ENCODE measurements around the gene PDXDC1.
A peak's percentile ranks its signal among the peaks of the same experiment; 100 is the strongest.
"Not testable (repeated sequence)": the region's sequence is repeated elsewhere in the genome, so short reads cannot be mapped to it uniquely, and the experiment has no call there.

The PDXDC1 gene, protein sequence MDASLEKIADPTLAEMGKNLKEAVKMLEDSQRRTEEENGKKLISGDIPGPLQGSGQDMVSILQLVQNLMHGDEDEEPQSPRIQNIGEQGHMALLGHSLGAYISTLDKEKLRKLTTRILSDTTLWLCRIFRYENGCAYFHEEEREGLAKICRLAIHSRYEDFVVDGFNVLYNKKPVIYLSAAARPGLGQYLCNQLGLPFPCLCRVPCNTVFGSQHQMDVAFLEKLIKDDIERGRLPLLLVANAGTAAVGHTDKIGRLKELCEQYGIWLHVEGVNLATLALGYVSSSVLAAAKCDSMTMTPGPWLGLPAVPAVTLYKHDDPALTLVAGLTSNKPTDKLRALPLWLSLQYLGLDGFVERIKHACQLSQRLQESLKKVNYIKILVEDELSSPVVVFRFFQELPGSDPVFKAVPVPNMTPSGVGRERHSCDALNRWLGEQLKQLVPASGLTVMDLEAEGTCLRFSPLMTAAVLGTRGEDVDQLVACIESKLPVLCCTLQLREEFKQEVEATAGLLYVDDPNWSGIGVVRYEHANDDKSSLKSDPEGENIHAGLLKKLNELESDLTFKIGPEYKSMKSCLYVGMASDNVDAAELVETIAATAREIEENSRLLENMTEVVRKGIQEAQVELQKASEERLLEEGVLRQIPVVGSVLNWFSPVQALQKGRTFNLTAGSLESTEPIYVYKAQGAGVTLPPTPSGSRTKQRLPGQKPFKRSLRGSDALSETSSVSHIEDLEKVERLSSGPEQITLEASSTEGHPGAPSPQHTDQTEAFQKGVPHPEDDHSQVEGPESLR

GRCh38 chr16:14974656-14975417, at the start of gene PDXDC1:
Gene PDXDC1 (plus strand): TSS chr16:14975026. CDS start chr16:14975200, 174 bp downstream.
- peak; percentile 72 to 88 for DNase-seq

DNA sequence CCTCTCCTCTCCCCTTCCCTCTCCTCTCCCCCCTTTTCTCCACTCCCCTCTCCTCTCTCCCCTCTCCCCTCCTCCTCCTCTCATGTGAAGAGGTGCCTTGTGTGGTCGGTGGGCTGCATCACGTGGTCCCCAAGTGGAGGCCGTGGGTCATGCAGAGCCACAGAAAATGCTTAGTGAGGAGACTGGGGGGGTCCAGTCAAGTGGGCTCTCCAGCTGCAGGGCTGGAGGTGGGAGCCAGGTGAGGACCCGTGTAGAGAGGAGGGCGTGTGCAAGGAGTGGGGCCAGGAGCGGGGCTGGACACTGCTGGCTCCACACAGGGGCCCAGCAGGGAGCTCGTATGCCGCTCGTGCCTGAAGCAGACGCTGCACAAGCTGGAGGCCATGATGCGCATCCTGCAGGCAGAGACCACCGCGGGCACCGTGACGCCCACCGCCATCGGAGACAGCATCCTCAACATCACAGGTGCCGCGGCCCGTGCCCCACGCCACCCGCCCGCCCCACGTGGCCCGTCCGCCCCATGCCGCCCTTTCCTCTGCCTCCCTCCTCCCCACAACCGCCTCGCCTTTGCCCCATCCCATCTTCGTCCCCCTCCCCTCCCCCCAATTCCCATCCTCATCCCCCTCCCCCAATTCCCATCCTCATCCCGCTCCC, 46.6 kb upstream of the PDXDC1 start:
- not testable (repeated sequence) for DNase-seq

DNA sequence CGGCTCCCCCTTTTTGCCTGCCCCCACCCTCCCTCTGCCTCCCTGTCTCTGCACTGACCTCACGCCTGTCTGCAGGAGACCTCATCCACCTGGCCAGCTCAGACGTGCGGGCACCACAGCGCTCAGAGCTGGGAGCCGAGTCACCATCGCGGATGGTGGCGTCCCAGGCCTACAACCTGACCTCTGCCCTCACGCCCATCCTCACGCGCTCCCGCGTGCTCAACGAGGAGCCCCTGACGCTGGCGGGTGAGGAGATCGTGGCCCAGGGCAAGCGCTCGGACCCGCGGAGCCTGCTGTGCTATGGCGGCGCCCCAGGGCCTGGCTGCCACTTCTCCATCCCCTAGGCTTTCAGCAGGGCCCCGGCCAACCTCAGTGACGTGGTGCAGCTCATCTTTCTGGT, 45.6 kb upstream of the PDXDC1 start:
- DNase-seq, result not testable (repeated sequence)

DNA sequence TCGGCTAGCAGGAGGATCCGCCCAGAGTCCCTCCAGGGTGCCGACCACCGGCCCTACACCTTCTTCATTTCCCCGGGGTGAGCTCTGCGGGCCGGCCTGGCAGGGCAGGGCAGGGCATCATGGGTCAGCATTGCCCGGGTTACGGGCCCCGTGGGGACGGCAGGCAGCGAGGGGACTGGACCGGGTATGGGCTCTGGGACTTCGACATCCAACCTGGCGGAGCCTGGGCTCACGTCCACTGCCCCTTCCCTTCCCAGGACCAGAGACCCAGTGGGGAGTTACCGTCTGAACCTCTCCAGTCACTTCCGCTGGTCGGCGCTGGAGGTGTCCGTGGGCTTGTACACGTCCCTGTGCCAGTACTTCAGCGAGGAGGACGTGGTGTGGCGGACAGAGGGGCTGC, 44.6 kb upstream of the PDXDC1 start:
- not testable (repeated sequence) for DNase-seq

GRCh38 chr16:14930971-14931370, 43.9 kb upstream of the PDXDC1 start:
- not testable (repeated sequence) for DNase-seq

DNA sequence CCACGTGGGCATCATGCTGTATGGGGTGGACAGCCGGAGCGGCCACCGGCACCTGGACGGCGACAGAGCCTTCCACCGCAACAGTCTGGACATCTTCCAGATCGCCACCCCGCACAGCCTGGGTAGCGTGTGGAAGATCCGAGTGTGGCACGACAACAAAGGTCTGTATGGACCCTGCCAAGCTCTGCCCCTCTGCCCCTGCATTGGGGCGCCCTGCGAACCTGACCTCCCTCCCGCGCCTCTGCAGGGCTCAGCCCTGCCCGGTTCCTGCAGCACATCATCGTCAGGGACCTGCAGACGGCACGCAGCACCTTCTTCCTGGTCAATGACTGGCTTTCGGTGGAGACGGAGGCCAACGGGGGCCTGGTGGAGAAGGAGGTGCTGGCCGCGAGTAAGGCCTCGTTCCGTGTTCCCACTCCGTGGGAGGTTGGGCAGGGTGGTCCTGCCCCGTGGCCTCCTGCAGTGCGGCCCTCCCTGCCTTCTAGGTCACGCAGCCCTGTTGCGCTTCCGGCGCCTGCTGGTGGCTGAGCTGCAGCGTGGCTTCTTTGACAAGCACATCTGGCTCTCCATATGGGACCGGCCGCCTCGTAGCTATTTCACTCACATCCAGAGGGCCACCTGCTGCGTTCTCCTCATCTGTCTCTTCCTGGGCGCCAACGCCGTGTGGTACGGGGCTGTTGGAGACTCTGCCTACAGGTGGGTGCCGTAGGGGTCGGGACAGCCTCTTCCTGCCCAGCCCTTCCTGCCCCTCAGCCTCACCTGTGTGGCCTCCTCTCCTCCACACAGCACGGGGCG, 42.0 kb upstream of the PDXDC1 start:
- not testable (repeated sequence) for DNase-seq

DNA sequence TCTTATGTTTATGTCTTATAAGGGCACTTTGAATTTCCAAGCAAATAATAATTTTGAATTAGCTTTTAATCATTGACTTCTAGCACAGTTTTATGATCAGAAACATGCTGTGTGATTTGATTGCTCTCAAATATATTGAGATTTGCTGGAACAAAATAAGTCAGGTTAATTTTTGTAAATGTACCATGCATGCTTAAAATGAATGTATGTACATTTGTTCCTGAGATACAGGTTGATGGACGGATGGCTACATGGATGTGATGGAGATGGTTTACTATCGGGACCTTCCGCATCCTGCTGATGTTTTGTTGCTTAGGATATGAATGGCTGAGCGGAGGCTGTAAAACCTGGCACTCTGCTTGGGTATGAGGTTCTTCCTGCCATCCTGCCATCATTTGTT, 37.7 kb upstream of the PDXDC1 start, which contains the start of gene NPIPA1:
NPIPA1 (plus strand) TSS at position 301 of the 400 bp plus-strand sequence; CDS start at position 301, 0 bp downstream.
- DNase-seq, result not testable (repeated sequence)

GRCh38 chr16:14937994-14938393, 36.8 kb upstream of the PDXDC1 start:
- DNase-seq, result not testable (repeated sequence)

- not testable (repeated sequence) for DNase-seq
These were observed 32.1 kb upstream of the PDXDC1 start for GRCh38 chr16:14942686-14943085.

GRCh38 chr16:14955546-14956231, 19.1 kb upstream of the PDXDC1 start:
- DNase-seq, result no peak

DNA sequence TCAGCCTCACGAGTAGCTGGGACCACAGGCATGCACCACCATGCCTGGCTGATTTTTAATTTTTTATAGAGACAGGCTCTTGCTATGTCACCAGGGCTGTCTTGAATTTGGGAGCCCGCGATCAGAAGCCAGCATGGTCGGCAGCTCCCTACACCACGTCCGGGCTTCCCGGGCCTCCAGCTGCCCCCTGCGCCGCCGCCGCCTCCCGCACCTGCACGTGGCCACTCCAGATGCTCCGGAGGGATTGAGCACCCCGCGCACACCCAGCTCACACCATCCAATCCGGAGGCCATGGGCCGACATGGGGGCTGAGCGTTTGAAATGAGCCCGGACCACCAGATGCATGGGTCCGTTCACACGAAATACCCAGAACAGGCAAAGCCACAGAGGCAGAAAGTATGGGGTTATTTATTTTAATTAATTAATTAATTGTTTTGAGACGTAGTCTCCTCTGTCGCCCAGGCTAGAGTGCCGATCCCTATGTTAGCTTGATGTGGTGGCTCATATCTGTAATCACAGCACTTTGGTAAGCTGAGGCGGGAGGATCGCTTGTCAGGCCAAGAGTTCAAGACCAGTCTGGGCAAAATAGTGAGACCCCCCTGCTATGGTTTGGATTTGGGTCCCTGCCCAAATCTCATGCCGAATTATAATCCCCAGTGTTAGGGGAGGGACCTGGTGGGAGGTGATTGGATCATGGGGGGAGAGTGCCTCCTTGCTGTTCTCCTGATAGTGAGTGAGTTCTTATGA, 17.1 kb upstream of the PDXDC1 start:
- DNase-seq, result no peak

GRCh38 chr16:14958323-14958600, 16.6 kb upstream of the PDXDC1 start:
- DNase-seq, result no peak

GRCh38 chr16:14958970-14959369, 15.9 kb upstream of the PDXDC1 start:
- DNase-seq, result no peak

DNA sequence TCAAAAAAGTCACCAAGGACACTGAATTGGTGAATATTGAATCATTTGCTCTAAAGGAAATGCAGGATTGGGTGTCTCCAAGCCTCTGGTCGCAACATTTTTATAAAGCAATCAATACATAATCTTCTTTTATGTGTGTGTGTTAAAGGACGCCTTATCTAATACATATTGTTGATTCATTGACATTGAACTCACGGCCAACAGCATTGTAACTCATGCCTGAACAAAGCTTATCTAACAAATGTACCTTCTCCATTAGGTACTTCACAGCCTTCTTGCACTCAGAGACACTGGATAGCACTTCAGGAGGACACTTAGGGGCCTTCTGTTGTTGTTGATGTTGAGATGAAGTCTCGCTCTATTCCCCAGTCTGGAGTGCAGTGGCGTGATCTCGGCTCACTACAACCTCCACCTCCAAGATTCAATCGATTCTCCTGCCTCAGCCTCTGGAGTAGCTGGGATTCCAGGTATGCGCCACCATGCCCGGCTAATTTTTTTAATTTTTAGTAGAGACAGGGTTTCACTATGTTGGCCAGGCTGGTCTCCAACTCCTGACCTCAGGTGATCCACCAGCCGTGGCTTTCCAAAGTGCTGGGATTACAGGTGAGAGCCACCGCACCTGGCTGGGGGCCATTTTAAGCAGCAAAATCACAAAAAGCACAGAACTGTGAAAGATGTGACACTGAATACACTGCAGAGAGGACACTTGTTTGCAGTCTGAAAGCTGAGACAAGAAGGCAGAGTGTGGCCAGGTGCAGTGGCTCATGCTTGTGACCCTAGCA, 13.2 kb upstream of the PDXDC1 start:
- DNase-seq, result no peak

DNA sequence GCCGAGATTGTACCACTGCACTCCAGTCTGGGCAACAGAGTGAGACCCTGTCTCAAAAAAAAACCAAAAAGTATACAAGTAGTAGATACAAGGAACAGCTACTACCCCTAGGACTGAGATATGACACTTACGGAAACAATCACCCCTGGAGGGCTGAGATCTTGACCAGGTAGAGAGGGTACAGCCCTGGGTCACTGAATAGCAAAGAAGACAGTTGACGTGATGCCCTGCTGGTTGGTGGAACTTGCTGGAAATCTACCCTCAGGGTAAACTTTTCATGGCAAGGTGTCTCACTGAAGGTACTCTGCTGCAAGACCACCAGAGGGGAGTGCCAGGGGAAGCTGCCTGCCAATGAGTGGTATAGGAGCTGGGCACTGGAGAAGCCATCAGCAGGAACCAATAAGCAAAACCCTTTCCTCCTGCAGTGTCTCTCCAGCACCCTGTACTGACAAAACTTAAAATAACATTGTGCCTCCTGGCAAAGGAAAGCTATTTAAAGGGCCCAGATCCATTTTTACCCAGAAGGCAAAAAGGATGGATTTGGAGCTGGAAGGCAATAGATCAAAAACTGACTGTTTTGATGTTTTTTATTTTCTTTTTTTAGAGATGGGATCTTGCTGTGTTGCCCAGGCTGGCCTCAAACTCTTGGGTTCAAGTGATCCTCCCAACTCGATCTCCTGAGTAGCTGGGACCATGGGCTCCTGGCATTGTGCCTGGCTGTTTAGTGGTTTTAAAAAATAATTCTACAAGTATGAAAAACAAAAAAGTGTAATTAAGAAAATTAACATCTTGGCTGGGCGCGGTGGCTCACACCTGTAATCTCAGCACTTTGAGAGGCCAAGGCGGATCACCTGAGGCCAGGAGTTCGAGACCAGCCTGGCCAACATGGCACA, 11.3 kb upstream of the PDXDC1 start:
- no peak for DNase-seq

- DNase-seq, result no peak
These were observed 9.5 kb upstream of the PDXDC1 start for GRCh38 chr16:14965328-14965727.

DNA sequence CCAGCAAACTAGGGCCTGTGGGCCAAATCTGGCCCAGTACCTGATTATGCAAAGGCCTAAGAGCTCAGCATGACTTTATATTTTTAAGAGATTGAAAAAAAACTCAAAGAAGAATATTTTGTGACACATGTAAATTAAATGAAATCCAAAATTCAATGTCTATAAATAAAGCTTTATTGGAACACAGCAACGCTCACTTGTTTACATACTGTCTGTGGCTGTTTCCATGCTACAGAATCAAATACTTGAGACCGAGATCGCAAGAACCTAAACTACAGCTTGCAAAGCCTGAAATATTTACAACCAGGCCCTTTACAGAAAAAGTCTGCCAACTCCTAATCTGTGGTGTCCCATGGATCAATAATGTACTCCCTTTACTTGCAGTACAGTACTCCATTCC, 5.0 kb upstream of the PDXDC1 start:
- DNase-seq, result not testable (repeated sequence)

DNA sequence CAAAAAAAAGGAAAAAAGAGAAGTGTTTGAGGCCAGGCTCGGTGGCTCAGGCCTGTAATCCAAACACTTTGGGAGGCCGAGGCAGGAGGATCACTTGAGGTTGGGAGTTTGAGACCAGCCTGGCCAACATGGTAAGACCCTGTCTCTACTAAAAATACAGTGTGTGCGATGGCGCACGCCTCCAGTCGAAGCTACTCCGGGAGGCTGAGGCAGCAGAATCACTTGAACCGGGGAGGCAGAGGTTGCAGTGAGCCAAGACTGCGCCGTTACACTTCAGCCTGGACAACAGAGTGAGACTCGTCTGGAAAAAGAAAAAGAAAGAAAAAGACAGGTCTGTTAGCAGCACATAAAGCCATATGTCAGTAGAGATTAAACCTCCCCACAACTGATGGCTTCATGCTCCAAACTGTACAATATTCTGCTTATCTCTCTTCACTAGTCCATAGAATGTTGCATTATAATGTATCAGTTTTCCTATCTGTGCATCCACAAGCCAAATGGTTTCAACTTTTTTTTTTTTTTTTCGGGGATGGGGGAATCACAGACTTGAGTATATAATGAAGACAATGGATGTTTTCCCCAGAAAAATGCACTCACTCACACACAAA, 3.1 kb upstream of the PDXDC1 start:
- DNase-seq, result not testable (repeated sequence)

Measured in hippocampal formation (tissue), 2 donors.